H54 (cell line): ENCODE results near the gene GAL3ST3.

Experiments used
- DNase-seq: peaks from one replicate; pipeline ENCODE4 v3.0.0; 2011; ENCODE audit warnings: low spot score, mixed read lengths; ENCODE audit not compliant: insufficient read length
- FAIRE-seq: peaks from 3 replicates; lab custom pipeline; 2011; peaks lifted over from hg19 to GRCh38; lab: Jason Lieb, UNC
- POLR2A ChIP-seq: IDR thresholded peaks from 2 replicates; pipeline ENCODE4 v1.6.1; 2011; ENCODE audit warnings: low read depth, mild to moderate bottlenecking, low read length

Gene GAL3ST3

DNA sequence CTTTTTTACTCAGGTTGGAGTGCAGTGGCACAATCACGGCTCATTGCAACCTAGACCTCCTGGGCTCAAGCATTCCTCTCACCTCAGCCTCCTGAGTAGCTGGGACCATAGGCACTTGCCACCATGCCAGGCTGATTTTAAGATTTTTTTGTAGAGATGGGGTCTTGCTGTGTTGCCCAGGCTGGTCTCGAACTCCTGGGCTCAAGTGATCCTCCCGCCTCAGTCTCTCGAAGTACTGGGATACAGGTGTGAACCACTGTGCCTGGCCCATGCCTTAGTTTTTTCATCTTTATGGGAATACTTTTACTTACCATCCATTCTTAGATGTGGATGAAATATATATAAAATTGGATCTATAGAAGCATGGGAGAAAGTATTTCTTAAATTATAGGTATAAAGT is 26.3 kb upstream of the GAL3ST3 start:
- FAIRE-seq = no peak
- DNase-seq = no peak
- TF ChIP-seq POLR2A = no peak

DNA sequence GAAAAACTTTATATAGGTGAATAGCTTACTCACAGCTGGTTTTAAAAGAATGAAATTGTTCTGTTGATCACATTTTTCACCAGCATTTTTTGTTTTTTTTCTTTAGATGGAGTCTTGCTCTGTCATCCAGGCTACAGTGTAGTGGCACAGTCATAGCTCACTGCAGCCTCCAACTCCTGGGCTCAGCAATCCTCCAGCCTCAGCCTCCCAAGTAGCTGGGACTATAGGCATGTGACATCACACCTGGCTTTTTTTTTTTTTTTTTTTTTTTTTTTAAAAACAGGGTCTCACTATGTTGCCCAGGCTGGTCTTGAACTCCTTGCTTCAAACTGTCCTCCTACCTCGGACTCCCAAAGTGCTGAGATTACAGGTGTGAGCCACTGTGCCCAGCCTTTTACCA is 24.7 kb upstream of the GAL3ST3 start:
- DNase-seq (no peak), FAIRE-seq (no peak)
- TF ChIP-seq POLR2A = no peak

DNA sequence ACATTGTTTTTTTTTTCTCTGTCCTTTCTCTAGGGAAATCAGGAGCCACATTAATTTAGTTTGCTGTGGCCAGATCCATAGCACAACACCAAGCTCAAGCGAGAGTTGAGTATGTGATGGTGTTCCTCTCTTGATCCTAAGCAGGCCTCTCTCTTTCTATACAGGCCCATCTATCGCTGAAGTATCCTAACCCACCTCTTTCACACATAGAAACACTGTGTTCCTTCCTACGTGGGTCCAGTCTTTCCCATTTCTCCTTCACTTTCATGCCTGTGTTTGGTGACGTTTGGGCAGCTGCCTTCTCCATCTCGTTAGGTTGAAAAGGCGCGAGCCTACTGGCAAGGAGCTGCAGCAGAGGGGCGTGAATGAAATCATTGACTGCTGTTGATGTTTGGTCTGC is 23.6 kb upstream of the GAL3ST3 start:
- TF ChIP-seq POLR2A = no peak
- no peak for FAIRE-seq
- DNase-seq = no peak

DNA sequence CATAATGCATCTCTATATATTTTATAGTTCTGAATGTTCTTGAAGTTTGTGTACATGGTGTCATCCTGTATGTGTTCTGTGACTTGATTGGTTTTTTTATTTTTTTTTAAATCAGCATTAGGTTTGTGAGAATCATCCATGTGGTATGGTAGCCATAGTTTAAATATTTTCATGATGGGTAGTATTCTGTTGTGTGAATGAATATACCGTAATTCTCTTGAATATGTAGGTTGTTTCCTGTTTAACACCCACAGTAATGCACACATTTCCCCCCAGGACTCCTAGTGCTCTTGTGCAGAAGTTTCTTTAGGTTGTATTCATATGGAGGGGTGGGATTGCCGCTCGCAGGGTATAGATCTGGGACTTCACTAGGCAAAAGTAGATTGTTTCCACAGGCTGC is 23.1 kb upstream of the GAL3ST3 start:
- FAIRE-seq = no peak
- DNase-seq = no peak
- no peak for TF ChIP-seq POLR2A

DNA sequence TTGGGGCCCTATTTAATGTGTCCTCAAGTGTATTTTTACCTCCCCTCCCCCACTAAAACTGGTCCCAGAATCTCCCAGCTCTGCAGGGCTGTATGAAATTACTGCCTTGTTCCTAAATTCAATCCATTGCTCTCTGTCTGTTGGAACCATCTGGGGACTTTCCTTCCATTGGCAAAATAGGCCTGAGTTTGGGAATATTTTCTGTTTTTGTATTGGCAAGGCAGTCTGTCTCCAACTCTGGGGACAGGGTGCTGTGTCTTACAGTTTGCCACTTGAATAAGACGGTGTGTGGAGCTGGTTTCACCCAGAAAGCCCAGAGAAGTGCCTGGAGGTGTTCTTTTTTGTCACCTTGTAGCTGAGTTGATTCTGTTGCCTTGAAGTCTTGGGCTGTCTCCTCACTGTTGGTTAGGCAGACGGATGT is 22.4 kb upstream of the GAL3ST3 start:
- FAIRE-seq = no peak
- no peak for DNase-seq
- TF ChIP-seq POLR2A = no peak

DNA sequence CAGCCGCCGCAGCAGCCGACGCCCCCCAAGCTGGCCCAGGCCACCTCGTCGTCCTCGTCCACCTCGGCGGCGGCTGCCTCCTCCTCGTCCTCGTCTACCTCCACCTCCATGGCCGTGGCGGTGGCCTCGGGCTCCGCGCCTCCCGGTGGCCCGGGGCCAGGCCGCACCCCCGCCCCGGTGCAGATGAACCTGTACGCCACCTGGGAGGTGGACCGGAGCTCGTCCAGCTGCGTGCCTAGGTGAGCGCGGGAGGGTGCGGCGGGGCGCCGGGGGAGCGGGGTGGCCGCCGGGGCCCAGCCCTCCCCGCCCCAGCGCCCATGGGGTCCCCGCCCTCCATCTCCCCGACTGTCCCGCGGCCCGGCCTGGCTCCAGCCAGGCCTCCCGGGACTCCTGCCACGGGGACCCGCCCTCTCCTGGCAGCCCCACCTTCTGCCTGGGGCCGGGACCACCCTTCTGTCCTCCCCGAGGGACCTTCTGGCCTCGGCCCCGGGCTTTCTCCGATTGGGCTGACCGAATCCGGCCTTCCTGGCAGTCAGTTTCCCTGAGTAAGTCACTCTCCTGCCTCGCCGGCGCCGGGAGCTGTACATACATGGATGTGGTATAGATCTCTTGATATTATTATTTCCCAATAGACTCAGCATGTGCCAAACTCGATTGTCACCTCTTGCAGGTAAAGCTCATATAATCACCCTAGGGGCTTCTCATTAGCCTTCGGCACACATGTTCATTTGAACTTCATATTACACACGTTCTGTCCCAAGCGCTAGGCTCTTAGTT is 21.8 kb upstream of the GAL3ST3 start:
- no peak for TF ChIP-seq POLR2A
- no peak for DNase-seq
- no peak for FAIRE-seq

DNA sequence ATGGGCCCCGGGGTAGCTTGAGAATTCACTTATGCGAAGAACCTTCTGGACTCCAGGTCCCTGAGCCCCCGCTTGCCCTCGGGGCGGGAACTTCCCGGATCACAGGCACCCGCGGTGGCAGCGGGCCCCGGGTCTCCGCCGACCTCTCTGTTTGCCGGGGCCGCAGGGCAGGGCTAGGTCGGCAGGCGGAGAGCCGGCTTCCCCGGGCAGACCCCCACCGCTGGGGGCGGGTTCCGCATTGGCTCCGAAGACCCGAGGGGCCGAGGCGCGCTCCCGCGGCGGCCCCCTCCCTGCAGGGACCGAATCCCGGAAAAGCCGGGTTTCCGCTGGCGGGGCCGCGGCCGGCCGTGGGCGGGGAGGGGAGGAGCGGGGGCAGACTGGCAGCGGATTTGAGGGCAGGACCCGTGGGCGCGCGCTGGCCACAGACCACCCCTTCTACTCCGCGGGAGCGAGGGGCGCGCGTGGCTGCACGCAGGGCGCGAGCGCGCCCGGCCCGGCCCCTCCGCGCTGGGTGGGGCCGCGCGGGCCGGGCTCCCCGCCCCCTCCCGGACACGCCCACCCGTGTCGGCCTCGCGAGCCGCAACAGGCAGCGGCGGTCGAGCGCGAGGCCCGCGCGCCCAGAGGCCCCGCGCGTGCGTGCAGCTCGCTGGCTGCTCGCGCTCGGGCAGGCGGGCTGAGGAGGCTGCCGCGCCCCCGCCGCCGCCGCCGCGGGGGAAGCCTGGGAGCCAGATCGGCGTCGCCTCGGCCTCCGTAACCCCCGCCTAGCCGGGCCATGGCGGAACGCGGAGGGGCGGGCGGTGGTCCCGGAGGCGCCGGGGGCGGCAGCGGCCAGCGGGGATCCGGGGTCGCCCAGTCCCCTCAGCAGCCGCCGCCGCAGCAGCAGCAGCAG is 21.0 kb upstream of the GAL3ST3 start, which contains the start of gene PACS1:
Gene PACS1, plus strand, starts transcription at position 558 of the 889 bp plus-strand sequence. Its CDS starts 215 bp downstream, at position 773.
- peak; percentile 87 for TF ChIP-seq POLR2A
- FAIRE-seq (no peak), DNase-seq (peak; percentile 82)

DNA sequence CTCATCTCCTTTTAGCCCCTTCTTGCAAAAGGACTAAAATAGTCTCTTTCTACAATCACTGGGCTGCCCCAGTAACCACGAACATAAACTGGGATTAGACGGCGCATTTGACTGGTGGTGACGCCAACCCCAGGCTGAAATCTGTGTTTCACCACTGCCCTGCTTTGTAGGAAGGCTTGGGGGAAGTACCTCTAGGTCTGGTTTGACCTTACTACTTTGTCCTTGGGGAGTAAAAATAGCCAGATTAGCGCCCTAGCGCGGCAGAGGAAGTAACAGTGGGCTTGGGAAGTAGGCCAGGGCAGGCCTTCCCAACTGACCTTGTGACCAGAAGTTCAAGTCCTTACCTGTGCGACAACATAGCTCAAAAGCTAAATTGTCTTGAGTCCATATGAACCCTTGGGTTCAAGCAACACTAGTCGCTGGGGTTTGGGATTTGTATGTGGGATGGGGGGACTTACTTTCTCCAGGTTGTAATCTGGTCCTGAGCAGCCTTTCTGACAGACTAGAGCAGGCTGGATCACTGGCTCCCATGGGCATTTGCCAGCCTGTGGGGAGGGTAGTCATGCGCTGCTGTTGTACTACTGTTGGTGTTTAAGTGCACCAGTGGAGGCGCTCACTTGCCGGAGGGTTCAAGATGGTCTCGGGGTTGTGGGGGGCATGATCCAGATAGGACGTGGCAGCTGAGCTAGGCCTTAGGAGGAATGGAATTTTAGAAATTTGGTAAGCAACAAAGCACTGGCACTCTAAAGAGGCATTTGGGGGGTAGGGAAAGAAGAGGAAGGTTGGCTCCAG is 20.2 kb upstream of the GAL3ST3 start:
- no peak for TF ChIP-seq POLR2A
- no peak for FAIRE-seq

DNA sequence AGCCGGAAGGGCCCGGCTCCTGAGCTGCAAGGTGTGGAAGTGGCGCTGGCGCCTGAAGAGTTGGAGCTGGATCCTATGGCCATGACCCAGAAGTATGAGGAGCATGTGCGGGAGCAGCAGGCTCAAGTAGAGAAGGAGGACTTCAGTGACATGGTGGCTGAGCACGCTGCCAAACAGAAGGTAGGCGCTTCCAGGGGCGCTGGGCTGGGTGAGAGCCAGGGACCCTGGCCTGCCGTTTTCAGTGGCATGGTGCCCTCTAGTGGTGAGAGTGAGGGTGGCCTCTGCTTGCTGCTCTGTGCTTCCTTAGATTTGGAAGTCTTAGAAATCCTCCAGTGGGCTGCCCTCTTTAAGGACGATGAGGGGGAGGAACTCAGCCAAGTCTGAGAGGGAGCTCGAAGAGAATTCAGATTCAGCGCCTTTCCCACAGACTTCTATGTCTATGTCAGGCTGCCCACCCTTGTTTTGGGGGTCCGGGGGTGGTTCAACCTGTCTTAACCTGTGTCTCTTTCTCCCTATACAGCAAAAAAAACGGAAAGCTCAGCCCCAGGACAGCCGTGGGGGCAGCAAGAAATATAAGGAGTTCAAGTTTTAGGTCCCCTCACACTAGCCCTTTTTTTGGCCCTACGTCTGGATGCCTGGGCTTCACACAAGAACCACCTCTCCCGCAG is 19.3 kb upstream of the GAL3ST3 start:
- TF ChIP-seq POLR2A = no peak
- FAIRE-seq (no peak), DNase-seq (peak; percentile 71)

More for the DNA sequence above, 20.2 kb upstream of the GAL3ST3 start:
- DNase-seq = peak; percentile 73

DNA sequence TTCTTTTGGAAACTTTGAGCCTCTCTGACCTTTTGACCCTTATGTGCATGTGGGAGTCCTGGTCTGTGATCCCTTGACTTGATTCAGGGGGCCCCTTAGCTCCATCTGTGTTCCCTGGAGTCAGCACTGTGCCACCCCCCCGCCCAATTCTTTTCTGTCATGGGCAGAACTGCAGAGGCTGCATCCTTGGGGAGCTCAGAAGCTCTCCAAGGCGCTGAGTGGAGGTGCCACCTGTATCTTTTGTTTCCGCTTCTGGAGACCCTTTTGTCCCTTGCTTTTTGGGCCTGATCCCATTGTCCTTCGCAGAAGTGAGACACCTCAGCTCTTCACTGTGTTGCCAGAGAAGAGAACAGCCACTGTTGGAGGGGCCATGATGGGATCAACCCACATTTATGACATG is 18.7 kb upstream of the GAL3ST3 start:
- TF ChIP-seq POLR2A = no peak
- DNase-seq = no peak
- no peak for FAIRE-seq

DNA sequence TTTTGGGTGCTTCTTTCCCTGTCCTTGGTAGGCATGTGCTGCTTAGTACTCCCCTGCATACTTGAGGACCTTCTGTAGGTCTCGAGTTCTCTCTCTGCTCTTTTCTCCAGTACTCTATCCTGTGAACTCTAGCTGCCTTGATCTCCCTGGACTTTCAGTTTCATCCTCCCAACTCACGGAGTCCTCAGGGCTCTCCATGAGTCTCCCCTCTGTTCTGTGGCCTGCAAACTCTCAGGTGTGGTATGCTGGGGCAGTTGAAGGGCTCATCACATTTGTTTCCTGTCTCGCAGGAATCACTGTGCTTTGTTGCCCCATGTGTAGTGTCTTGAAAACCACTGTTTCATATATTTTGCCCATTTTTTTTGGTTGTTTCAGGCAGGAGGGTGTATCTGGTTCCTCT is 17.8 kb upstream of the GAL3ST3 start:
- DNase-seq = no peak
- no peak for TF ChIP-seq POLR2A
- FAIRE-seq = no peak

DNA sequence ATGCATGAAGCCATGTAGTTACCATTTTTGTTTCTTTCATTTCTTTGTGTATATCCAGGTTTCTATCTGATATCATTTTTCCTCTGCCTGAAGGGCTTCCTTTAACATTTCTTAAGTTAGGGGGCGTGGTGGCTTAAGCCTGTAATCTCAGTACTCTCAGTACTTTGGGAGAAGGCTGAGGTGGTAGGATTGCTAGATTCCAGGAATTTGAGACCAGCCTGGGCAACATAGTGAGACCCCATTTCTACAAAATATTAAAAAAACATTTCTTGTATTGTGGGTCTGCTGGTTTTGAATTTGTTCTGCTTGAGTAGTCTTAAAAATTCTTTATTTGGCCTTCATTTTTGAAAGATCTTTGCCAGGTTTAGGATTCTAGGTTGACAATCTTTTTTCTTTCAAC is 15.6 kb upstream of the GAL3ST3 start:
- TF ChIP-seq POLR2A = no peak
- DNase-seq (no peak), FAIRE-seq (no peak)

DNA sequence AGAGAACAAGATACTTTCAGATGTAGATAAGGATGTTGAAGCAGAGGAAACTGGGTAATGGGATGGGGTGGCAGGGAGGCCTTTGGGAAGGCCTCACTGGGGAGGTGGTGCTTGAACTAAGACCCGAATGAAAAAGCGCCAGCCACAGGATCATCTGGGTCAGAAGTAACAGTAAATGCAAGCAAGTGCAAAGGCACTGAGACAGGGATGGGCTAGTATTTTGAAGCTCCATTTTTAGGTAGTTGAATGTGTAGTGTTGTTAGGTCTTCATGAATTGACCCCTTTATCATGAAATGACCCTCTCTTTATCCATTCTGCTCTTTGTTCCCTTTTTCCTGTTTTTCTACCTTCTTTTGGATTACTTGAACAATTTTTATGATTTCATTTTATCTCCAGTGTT is 14.9 kb upstream of the GAL3ST3 start:
- no peak for FAIRE-seq
- no peak for DNase-seq
- no peak for TF ChIP-seq POLR2A
